ENCODE data around the gene HOXB4.

- TF ChIP-seq CTCF (IDR thresholded peaks at IDR 0.05) (peak in 3 of 6 experiments; percentile 21 to 33 (median 32)), POLR2A (IDR thresholded peaks at IDR 0.05) (no peak)
Measured at GRCh38 chr17:48612854-48613691, 34.9 kb upstream of the HOXB4 start.

All from adrenal gland (tissue), 5 donors.